ENCODE measurements around the gene TRIM10. TPM values are rescaled to one million over a fixed set of nuclear protein-coding genes. Genes with fewer than 3 reads are reported as not detected.
A peak's percentile ranks its signal among the peaks of the same experiment; 100 is the strongest.

TRIM10 gene
- total RNA-seq, 4 donors from 2014 or later: not detected

GRCh38 chr6:30157581-30157980, 3.4 kb downstream of the TRIM10 start:
- Histone ChIP-seq H3K27me3 (no peaks in the 10 kb centered on the region), H3K9me3 (no peaks in the 10 kb centered on the region), H3K4me3 (replicated peaks in 1 of 3) (no peak overlapping the region), H3K36me3 (no peaks in the 10 kb centered on the region), H3K4me1 (peaks cover 0 to 7% of the 10 kb centered on the region in 2 donors), H3K27ac (no peak overlapping the region)
- TF ChIP-seq CTCF (IDR thresholded peaks at IDR 0.05) (no peak), POLR2A (IDR thresholded peaks at IDR 0.05) (no peak)
- intact Hi-C loops (cut with DNase I): no loop called here
- DNase-seq: no peak

- TF ChIP-seq POLR2A (IDR thresholded peaks at IDR 0.05): no peak
- TF ChIP-seq CTCF (IDR thresholded peaks at IDR 0.05): no peak
- Histone ChIP-seq H3K4me1 (peaks cover 0 to 7% of the 10 kb centered on the region in 2 donors), H3K4me3 (replicated peaks in 1 of 3) (no peak overlapping the region), H3K9me3 (no peaks in the 10 kb centered on the region), H3K27me3 (no peaks in the 10 kb centered on the region), H3K27ac (no peak overlapping the region), H3K36me3 (no peaks in the 10 kb centered on the region)
- 89 to 91% methylated on average over 9 of the region's 9 CpGs for WGBS, 2 donors
- no peak for DNase-seq
- intact Hi-C loops (cut with DNase I): no loop called here
Observed at GRCh38 chr6:30156774-30157173, 4.2 kb downstream of the TRIM10 start.

DNA sequence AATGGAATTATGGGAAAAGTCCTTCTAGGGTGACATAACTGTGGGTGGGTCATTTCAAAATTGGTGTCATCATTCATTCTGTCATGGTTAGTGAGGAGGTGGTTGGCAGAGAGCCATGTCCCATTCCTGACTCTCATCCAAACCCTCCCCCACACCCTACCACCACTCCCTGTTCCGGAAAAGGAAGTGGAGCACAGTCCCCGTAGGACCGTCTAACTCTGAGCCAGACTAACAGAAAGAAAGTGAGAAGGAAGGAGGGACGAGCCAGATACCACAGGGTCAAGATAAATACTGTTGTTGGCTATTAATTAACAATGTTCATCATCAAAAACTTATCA, 4.8 kb downstream of the TRIM10 start:
- Histone ChIP-seq H3K9me3 (no peaks in the 10 kb centered on the region), H3K4me3 (replicated peaks in 1 of 3) (no peak overlapping the region), H3K36me3 (no peaks in the 10 kb centered on the region), H3K27me3 (no peaks in the 10 kb centered on the region), H3K4me1 (peaks cover 0 to 7% of the 10 kb centered on the region in 2 donors), H3K27ac (no peak overlapping the region)
- peak; percentile 10 to 19 for DNase-seq
- WGBS, 2 donors: 39 to 47% methylated on average over 4 of the region's 4 CpGs
- intact Hi-C loops (cut with DNase I): no loop called here
- TF ChIP-seq POLR2A (IDR thresholded peaks at IDR 0.05) (no peak), CTCF (IDR thresholded peaks at IDR 0.05) (no peak)

- H3K36me3 ChIP-seq: no peaks in the 10 kb centered on the region
- 94 to 99% methylated on average over 2 of the region's 2 CpGs for WGBS, 2 donors
- no peak overlapping the region for H3K4me3 ChIP-seq (replicated peaks in 1 of 3)
- H3K4me1 ChIP-seq: peaks cover 0 to 7% of the 10 kb centered on the region in 2 donors
- H3K27ac ChIP-seq: no peak overlapping the region
- H3K27me3 ChIP-seq: no peaks in the 10 kb centered on the region
- TF ChIP-seq CTCF (IDR thresholded peaks at IDR 0.05) (no peak), POLR2A (IDR thresholded peaks at IDR 0.05) (no peak)
- no peak for DNase-seq
- H3K9me3 ChIP-seq: no peaks in the 10 kb centered on the region
- intact Hi-C loops (cut with DNase I): no loop called here
Observed at GRCh38 chr6:30155520-30156261, 5.3 kb downstream of the TRIM10 start.

GRCh38 chr6:30154709-30155519, 6.1 kb downstream of the TRIM10 start:
- intact Hi-C loops (cut with DNase I): no loop called here
- Histone ChIP-seq H3K27me3 (no peaks in the 10 kb centered on the region), H3K27ac (no peak overlapping the region), H3K36me3 (no peaks in the 10 kb centered on the region), H3K4me3 (replicated peaks in 1 of 3) (no peak overlapping the region), H3K4me1 (peaks cover 0 to 7% of the 10 kb centered on the region in 2 donors), H3K9me3 (no peaks in the 10 kb centered on the region)
- no peak for DNase-seq
- TF ChIP-seq POLR2A (IDR thresholded peaks at IDR 0.05): no peak
- TF ChIP-seq CTCF (IDR thresholded peaks at IDR 0.05): no peak
- WGBS, 2 donors: 46 to 71% methylated on average over 12 of the region's 12 CpGs
